ENCODE measurements around the gene NDUFAF8. TPM values are rescaled to one million over a fixed set of nuclear protein-coding genes. Genes with fewer than 3 reads are reported as not detected.

The NDUFAF8 gene
- total RNA-seq, 1 experiment from 2014 or later, result 58.6 TPM

DNA sequence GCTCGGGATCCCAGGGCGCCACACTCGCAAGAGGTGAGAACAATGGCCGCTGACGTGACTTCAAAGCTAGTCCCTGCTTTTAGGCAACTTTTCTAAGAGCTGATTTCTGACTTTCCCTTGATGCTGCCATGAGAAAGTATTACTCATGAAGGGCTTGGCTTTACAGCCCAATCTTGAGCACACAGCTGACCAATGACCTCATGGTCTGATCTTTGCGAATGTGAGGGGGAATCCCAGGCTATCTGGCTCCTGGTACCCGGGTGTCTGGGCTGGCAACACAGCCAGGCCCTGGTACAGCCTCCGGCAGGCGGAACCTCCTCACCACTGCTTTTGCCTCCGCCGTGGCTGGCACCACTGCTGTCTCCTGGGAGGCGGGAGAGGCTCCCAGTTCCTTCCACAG is 17.5 kb downstream of the NDUFAF8 start:
- TF ChIP-seq, protein P1, sequence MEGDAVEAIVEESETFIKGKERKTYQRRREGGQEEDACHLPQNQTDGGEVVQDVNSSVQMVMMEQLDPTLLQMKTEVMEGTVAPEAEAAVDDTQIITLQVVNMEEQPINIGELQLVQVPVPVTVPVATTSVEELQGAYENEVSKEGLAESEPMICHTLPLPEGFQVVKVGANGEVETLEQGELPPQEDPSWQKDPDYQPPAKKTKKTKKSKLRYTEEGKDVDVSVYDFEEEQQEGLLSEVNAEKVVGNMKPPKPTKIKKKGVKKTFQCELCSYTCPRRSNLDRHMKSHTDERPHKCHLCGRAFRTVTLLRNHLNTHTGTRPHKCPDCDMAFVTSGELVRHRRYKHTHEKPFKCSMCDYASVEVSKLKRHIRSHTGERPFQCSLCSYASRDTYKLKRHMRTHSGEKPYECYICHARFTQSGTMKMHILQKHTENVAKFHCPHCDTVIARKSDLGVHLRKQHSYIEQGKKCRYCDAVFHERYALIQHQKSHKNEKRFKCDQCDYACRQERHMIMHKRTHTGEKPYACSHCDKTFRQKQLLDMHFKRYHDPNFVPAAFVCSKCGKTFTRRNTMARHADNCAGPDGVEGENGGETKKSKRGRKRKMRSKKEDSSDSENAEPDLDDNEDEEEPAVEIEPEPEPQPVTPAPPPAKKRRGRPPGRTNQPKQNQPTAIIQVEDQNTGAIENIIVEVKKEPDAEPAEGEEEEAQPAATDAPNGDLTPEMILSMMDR (conservative IDR thresholded peaks at IDR 0.05; ENCODE audit: low read depth, low read length), result no peak
- TF ChIP-seq EZH2 (IDR thresholded peaks at IDR 0.05; ENCODE audit: borderline replicate concordance, low read depth, low read length, poor library complexity, severe bottlenecking), result no peak
- Histone ChIP-seq H3K4me1 (ENCODE audit: insufficient read depth, low read length, poor library complexity, severe bottlenecking) (peaks cover 25% of the 10 kb centered on the region), H3K27me3 (replicated peaks; ENCODE audit: insufficient read depth, low read depth, low read length, poor library complexity) (no peaks in the 10 kb centered on the region), H3K4me3 (ENCODE audit: low read depth, low read length, poor library complexity, severe bottlenecking) (no peak overlapping the region), H3K36me3 (ENCODE audit: insufficient read depth, low read length, poor library complexity, severe bottlenecking) (peaks cover 16% of the 10 kb centered on the region), H3K27ac (ENCODE audit: low read depth, low read length, poor library complexity, severe bottlenecking) (no peak overlapping the region), H3K9me3 (ENCODE audit: low read depth, low read length, poor library complexity, severe bottlenecking) (no peaks in the 10 kb centered on the region)
- no TSS peak for BruUV-seq (replicated peaks)
- intact Hi-C loops (cut with micrococcal nuclease; ENCODE audit: unreplicated experiment), result no loop called here
- ChIA-PET CTCF (interaction anchor here (1.0 kb wide), 1 partner anchor 228 kb away, joined by 3 read pairs; no protein-coding TSS in a partner anchor), POLR2A (ENCODE audit: low non-redundant PET) (no interaction called here)
- no peak for DNase-seq (ENCODE audit: low spot score)

DNA sequence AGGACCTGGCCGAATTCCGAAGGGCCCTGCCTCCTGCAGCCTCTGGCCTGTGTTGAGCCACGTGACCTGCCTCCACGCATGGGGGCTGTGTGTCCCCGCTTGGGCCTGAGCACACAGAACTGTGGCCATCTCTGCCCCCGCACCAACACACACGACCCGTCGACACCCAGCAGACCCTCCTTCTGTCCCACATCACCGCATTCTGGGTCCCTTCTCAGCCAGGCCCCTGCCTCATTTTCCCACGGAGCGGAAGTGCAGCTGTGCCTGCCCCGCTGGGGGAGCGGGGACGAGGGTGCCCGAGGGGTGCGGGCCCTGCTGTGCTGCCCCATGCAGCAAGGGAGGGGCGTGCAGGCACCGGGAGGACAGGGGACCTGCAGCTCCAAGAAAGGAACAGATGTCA is 18.4 kb downstream of the NDUFAF8 start:
- Histone ChIP-seq H3K27ac (ENCODE audit: low read depth, low read length, poor library complexity, severe bottlenecking) (no peak overlapping the region), H3K9me3 (ENCODE audit: low read depth, low read length, poor library complexity, severe bottlenecking) (no peaks in the 10 kb centered on the region), H3K36me3 (ENCODE audit: insufficient read depth, low read length, poor library complexity, severe bottlenecking) (peaks cover 16% of the 10 kb centered on the region), H3K4me3 (ENCODE audit: low read depth, low read length, poor library complexity, severe bottlenecking) (no peak overlapping the region), H3K4me1 (ENCODE audit: insufficient read depth, low read length, poor library complexity, severe bottlenecking) (peaks cover 18% of the 10 kb centered on the region), H3K27me3 (replicated peaks; ENCODE audit: insufficient read depth, low read depth, low read length, poor library complexity) (no peaks in the 10 kb centered on the region)
- no peak for TF ChIP-seq EZH2 (IDR thresholded peaks at IDR 0.05; ENCODE audit: borderline replicate concordance, low read depth, low read length, poor library complexity, severe bottlenecking)
- TF ChIP-seq, protein P1 (conservative IDR thresholded peaks at IDR 0.05; ENCODE audit: low read depth, low read length), result no peak
- no TSS peak for BruUV-seq (replicated peaks)
- DNase-seq (ENCODE audit: low spot score), result no peak
- ChIA-PET POLR2A (ENCODE audit: low non-redundant PET) (no interaction called here), CTCF (no interaction called here)
- intact Hi-C loops (cut with micrococcal nuclease; ENCODE audit: unreplicated experiment), result no loop called here

DNA sequence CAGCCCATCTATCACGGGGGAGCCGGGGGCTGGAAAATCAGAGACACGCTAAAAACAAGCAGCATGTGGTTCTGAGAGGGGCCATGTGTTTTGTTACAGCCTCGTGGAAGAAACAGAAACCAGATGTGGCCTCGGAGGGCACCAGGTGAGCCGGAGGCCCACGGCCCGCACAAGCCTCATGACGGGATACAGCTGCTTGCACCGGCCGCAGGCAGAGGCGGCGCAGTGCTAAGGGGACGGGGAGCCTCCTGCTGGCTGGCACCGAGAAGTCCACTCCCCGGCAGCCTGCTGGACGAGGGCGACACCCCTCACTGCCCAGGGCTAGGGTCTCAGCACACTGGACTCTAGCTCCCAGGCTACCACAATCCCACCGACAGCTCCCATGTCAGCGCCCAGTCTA is 19.2 kb downstream of the NDUFAF8 start:
- Histone ChIP-seq H3K4me3 (ENCODE audit: low read depth, low read length, poor library complexity, severe bottlenecking) (no peak overlapping the region), H3K36me3 (ENCODE audit: insufficient read depth, low read length, poor library complexity, severe bottlenecking) (peaks cover 10% of the 10 kb centered on the region), H3K27me3 (replicated peaks; ENCODE audit: insufficient read depth, low read depth, low read length, poor library complexity) (no peaks in the 10 kb centered on the region), H3K4me1 (ENCODE audit: insufficient read depth, low read length, poor library complexity, severe bottlenecking) (peaks cover 18% of the 10 kb centered on the region), H3K9me3 (ENCODE audit: low read depth, low read length, poor library complexity, severe bottlenecking) (no peaks in the 10 kb centered on the region), H3K27ac (ENCODE audit: low read depth, low read length, poor library complexity, severe bottlenecking) (no peak overlapping the region)
- DNase-seq (ENCODE audit: low spot score), result no peak
- ChIA-PET CTCF (no interaction called here), POLR2A (ENCODE audit: low non-redundant PET) (no interaction called here)
- TF ChIP-seq, protein P1 (conservative IDR thresholded peaks at IDR 0.05; ENCODE audit: low read depth, low read length), result no peak
- no peak for TF ChIP-seq EZH2 (IDR thresholded peaks at IDR 0.05; ENCODE audit: borderline replicate concordance, low read depth, low read length, poor library complexity, severe bottlenecking)
- BruUV-seq (replicated peaks), result no TSS peak
- intact Hi-C loops (cut with micrococcal nuclease; ENCODE audit: unreplicated experiment), result no loop called here
